Heart right ventricle (tissue), 16 donors: Measurements from ENCODE around the gene ATOX1. TPM values are rescaled to one million over a fixed set of nuclear protein-coding genes. Genes with fewer than 3 reads are reported as not detected.

ENCODE experiments used
- ATAC-seq, 8 donors: fragments of 200-7000 bp; cut with Tn5 transposase; one replicate each; pipeline ENCODE4 v1.9.1; 2020; ENCODE audit warnings: mild to moderate bottlenecking in 8 of 8, moderate library complexity in 8 of 8, moderate number of reproducible peaks in 1 of 8
- DNase-seq, 2 donors: peaks; one replicate each; pipeline ENCODE4 v3.0.0-alpha.2; 2020
- H3K27ac ChIP-seq, 10 donors: fragments of 200-600 bp; sonication (generic) in 2 of 10; one replicate each; pipeline versions ENCODE4 v1.5.0 to v1.8.0; 2020 to 2022; ENCODE audit warnings: mild to moderate bottlenecking in 3 of 10
- H3K27me3 ChIP-seq, 7 donors: fragments of 200-600 bp; one replicate each; pipeline ENCODE4 v1.8.0; 2021 to 2022; ENCODE audit warnings: mild to moderate bottlenecking in 2 of 7
- H3K36me3 ChIP-seq, 9 donors: fragments of 200-600 bp; sonication (generic) in 1 of 9; one replicate each; pipeline versions ENCODE4 v1.5.0 to v1.8.0; 2020 to 2022; ENCODE audit warnings: mild to moderate bottlenecking in 2 of 9
- H3K4me1 ChIP-seq, 9 donors: fragments of 200-600 bp; sonication (generic) in 1 of 9; one replicate each; pipeline versions ENCODE4 v1.5.0 to v1.8.0; 2020 to 2022; ENCODE audit warnings: mild to moderate bottlenecking in 4 of 9
- H3K4me3 ChIP-seq, 10 donors: fragments of 200-600 bp; sonication (generic) in 2 of 10; one replicate each; pipeline versions ENCODE4 v1.5.0 to v1.8.0; 2020 to 2022; ENCODE audit warnings: mild to moderate bottlenecking in 7 of 10, moderate library complexity in 2 of 10
- H3K9me3 ChIP-seq, 11 donors: fragments of 200-600 bp in 10 of 11; sonication (generic) in 2 of 11; one replicate each; pipeline versions ENCODE4 v1.5.0 to v1.8.0; 2013 to 2022; ENCODE audit warnings: mild to moderate bottlenecking in 2 of 11, control low read depth in 1 of 11, moderate library complexity in 1 of 11
- WGBS, 2 donors: extraction: QIAGEN DNeasy Blood & Tissue Kit; methylation state at CpG; one replicate each; pipeline ENCODE4 v1.1.7; 2013; ENCODE audit warnings: inconsistent platforms in 1 of 2; 5-methylcytosine and 5-hydroxymethylcytosine counted together
- intact Hi-C, 10 donors: fragments of 100-400 bp; cut with DNase I; formaldehyde crosslinking; loops; one replicate each; pipeline versions ENCODE4 v1.11.1 to v1.14.2; 2022
- polyA plus RNA-seq, 2 donors: library from polyadenylated mRNA; stranded (reverse); fragments of 200-250 nt; gene quantifications; one replicate each; pipeline ENCODE4 v1.2.3, GENCODE V29; 2013
- total RNA-seq, 10 donors: library from RNA; stranded (reverse); fragmentation: NEBNext Ultra II Directional in 3 of 10; extraction: Animal tissue kit (Norgen Biotek cat#: 25700) in 3 of 10; gene quantifications; one replicate each; pipeline versions ENCODE4 v1.2.1 to v1.2.4, GENCODE V29; 2021 to 2023
- TF ChIP-seq, protein P1 (sequence below), 9 donors: fragments of 200-600 bp; sonication (generic) in 2 of 9; IDR thresholded peaks; one replicate each; pipeline versions ENCODE4 v1.5.0 to v1.8.0; 2021 to 2022; ENCODE audit warnings: antibody characterized with exemption in 9 of 9, mild to moderate bottlenecking in 5 of 9, moderate library complexity in 1 of 9
- donor health status: Arrhythmogenic right ventricular cardiomyopathy.
- donor health status: ischemic (EF 13 %, LVEDD 7.1; RV severe dilation, severe dysfunction).
- donor health status: healthy with polysubstance abuse.
- donor health status: DM: no; HTN: yes; CAD: no.
- donor health status: DM: no; HTN: no; CAD: no.
- donor health status: ischemic (EF 25% LVEDD 6.9; RV normal size, moderate dysfunction).
- donor health status: ischemic (EF 25% LVEDD 5.7; RV mildly dilated, moderate dysfunction).
- donor health status: healthy.
- donor health status: DM: yes; HTN: yes; CAD: no.
- donor health status: Ischemic cardiomyopathy.
- donor health status: ischemic (EF 35%, LVEDD 5.7; RV mildly dilated, moderate dysfunction).
- donor health status: nonischemic (EF 11% LVEDD 7.7; RV severe dilation, severe dysfunction).
- donor health status: DM: yes; HTN: yes; CAD: no.
- donor health status: PGD.
- donor health status: ischemic (EF 29% LVEDD 5.4; RV normal size, mild dysfunction).
- donor health status: nonischemic (EF 23%, LVEDD 6.1; RV moderate dilation, normal function).

Gene ATOX1
- total and polyA plus RNA-seq, 12 donors: 52.5 to 125 (median 67.3) TPM

DNA sequence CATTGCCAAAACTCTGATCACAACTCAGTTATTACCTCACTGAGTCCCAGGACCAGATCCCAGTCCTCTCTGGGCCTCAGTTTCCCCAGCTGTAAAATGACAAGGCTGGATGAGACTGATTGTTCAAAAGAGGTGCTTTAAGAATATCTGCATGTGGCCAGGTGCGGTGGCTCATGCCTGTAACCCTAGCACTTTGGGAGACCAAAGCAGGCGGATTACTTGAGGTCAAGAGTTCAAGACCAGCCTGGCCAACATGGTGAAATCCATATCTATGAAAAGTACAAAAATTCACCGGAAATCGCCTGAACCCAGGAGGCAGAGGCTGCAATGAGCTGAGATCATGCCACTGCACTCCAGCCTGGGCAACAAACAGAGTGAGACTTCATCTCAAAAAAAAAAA, 8.3 kb downstream of the ATOX1 start:
- peaks cover 0 to 5% (median 0%) of the 10 kb centered on the region in 11 donors for H3K9me3 ChIP-seq
- 88 to 94% methylated on average over 4 of the region's 4 CpGs for WGBS, 2 donors
- no peak for DNase-seq
- intact Hi-C loops: no loop called here
- H3K27ac ChIP-seq: peak overlapping the region in 3 of 10 donors; percentile 35 to 66 (median 53)
- TF ChIP-seq, protein P1, sequence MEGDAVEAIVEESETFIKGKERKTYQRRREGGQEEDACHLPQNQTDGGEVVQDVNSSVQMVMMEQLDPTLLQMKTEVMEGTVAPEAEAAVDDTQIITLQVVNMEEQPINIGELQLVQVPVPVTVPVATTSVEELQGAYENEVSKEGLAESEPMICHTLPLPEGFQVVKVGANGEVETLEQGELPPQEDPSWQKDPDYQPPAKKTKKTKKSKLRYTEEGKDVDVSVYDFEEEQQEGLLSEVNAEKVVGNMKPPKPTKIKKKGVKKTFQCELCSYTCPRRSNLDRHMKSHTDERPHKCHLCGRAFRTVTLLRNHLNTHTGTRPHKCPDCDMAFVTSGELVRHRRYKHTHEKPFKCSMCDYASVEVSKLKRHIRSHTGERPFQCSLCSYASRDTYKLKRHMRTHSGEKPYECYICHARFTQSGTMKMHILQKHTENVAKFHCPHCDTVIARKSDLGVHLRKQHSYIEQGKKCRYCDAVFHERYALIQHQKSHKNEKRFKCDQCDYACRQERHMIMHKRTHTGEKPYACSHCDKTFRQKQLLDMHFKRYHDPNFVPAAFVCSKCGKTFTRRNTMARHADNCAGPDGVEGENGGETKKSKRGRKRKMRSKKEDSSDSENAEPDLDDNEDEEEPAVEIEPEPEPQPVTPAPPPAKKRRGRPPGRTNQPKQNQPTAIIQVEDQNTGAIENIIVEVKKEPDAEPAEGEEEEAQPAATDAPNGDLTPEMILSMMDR (IDR thresholded peaks at IDR 0.05): no peak
- ATAC-seq: no peak
- peaks cover 0 to 43% (median 0%) of the 10 kb centered on the region in 9 donors for H3K36me3 ChIP-seq
- peaks cover 0 to 58% (median 18%) of the 10 kb centered on the region in 9 donors for H3K4me1 ChIP-seq
- H3K4me3 ChIP-seq: no peak overlapping the region
- no peaks in the 10 kb centered on the region for H3K27me3 ChIP-seq

DNA sequence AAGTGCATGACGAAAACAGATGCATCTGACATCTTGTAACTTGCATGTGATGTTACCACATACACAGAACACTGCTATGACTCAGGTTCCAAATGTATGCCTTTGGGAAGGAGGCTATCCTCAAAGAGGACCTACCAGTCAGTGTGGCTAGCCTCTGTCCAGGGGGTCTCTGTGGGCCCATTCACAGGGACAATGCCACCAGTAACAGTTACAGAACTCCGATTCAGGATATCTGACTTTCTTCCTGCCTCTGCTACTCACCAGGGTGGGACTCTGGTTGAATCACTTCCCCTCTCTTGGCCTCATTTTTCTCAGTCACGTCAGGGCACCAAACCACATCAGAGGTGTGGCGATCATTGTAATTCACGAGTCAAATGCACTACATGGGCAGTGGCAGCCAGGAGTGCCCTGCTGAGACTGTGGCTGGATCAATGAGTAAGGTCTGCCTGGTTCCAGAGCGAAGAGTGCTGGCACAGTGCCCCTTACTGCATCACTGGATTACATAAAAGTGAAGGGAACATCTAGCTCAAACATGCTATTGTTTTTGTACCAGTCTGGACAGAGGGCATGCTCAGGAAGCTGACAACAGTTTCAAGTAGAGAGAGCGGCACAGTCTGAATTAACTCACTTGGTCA, 13.2 kb downstream of the ATOX1 start:
- no peaks in the 10 kb centered on the region for H3K27me3 ChIP-seq
- 48 to 55% methylated on average over 7 of the region's 7 CpGs for WGBS, 2 donors
- TF ChIP-seq, protein P1 (IDR thresholded peaks at IDR 0.05): no peak
- intact Hi-C loops: loop anchor here in 4 of 10 donors (10.0 kb wide), 2 partner anchors 220 to 300 kb away; partner anchors contain the start of gene SLC36A1 (in 2 of the 4)
- H3K4me3 ChIP-seq: no peak overlapping the region
- peak overlapping the region in 9 of 10 donors; percentile 38 to 71 (median 53) for H3K27ac ChIP-seq
- ATAC-seq (peak in 7 of 8 donors; percentile 9 to 82 (median 51)), DNase-seq (peak in 1 of 2 donors; percentile 42)
- peaks cover 0 to 52% (median 0%) of the 10 kb centered on the region in 9 donors for H3K36me3 ChIP-seq
- H3K4me1 ChIP-seq: peaks cover 0 to 69% (median 35%) of the 10 kb centered on the region in 9 donors
- H3K9me3 ChIP-seq: no peaks in the 10 kb centered on the region

DNA sequence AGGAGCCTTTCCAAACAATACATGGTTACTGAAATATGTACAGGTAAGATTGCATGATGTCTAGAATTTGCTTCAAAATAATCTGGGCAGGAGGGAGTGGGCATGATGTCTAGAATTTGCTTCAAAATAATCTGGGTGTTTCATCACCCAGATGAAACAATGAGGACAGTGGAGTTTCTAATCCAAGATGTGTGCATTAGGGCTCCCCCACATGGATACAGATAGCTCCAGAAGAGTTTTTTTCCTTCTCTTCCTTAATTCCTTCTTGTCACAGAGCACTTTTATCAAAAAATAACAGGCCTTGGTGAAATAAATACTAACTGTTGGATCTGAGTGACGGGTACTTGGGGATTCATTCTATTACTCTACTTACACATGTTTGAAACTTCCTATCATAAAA, 14.9 kb downstream of the ATOX1 start:
- 90 to 97% methylated on average over 1 of the region's 1 CpG for WGBS, 2 donors
- DNase-seq (no peak), ATAC-seq (no peak)
- intact Hi-C loops: loop anchor here in 8 of 10 donors (2.0 to 10.0 kb wide), 7 partner anchors 81 to 299 kb away; partner anchors contain the start of gene SLC36A1 (in 7 of the 8)
- Histone ChIP-seq H3K9me3 (no peaks in the 10 kb centered on the region), H3K27ac (no peak overlapping the region), H3K36me3 (peaks cover 0 to 52% (median 0%) of the 10 kb centered on the region in 9 donors), H3K4me1 (peaks cover 0 to 62% (median 37%) of the 10 kb centered on the region in 9 donors), H3K27me3 (no peaks in the 10 kb centered on the region), H3K4me3 (no peak overlapping the region)
- TF ChIP-seq, protein P1 (IDR thresholded peaks at IDR 0.05): no peak

DNA sequence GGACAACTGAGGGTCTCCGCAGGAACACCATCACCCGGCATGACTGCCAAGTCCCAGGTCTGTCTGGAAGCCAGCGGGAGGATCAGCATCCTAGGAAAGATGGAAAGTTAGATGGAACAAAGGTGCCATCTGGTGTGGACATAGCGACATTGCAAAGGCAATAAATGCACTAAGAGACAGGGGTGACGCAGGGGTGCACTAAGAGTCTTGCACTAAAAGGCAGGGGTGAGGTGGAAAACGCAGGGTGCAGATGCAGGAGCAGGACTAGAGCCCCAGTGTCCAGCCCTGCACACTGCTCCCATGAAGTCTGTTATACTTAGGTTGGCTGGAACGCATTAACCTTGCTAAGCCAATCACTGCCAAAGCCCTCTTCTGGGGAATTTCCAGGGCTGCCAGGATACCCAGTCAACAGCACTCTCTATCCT, 15.5 kb downstream of the ATOX1 start:
- no peaks in the 10 kb centered on the region for H3K27me3 ChIP-seq
- DNase-seq (peak; percentile 22 to 35), ATAC-seq (peak in 1 of 8 donors; percentile 8)
- no peak overlapping the region for H3K27ac ChIP-seq
- H3K4me3 ChIP-seq: no peak overlapping the region
- 62 to 65% methylated on average over 7 of the region's 7 CpGs for WGBS, 2 donors
- intact Hi-C loops: loop anchor here in 8 of 10 donors (2.0 to 10.0 kb wide), 7 partner anchors 81 to 298 kb away; partner anchors contain the start of gene SLC36A1 (in 7 of the 8)
- H3K9me3 ChIP-seq: no peaks in the 10 kb centered on the region
- H3K4me1 ChIP-seq: peaks cover 0 to 68% (median 37%) of the 10 kb centered on the region in 9 donors
- H3K36me3 ChIP-seq: peaks cover 0 to 52% (median 0%) of the 10 kb centered on the region in 9 donors
- TF ChIP-seq, protein P1 (IDR thresholded peaks at IDR 0.05): peak; percentile 24 to 67 (median 56)
